Measurements from ENCODE around the gene TIMM22.
"Not testable (repeated sequence)": the region's sequence is repeated elsewhere in the genome, so short reads cannot be mapped to it uniquely, and the experiment has no call there.

TIMM22 gene

GRCh38 chr17:1039511-1040215 is 42.7 kb downstream of the TIMM22 start:
- peak in 12 of 14 donors; percentile 16 to 80 (median 61) for DNase-seq

GRCh38 chr17:1040216-1040600 is 43.3 kb downstream of the TIMM22 start:
- peak in 9 of 14 donors; percentile 11 to 60 (median 36) for DNase-seq

- no peak for DNase-seq
These were observed 44.8 kb downstream of the TIMM22 start for GRCh38 chr17:1041746-1042145.

GRCh38 chr17:1042486-1042885 is 45.6 kb downstream of the TIMM22 start:
- no peak for DNase-seq

- DNase-seq = peak in 2 of 14 donors; percentile 30 to 39
These were observed 46.8 kb downstream of the TIMM22 start for GRCh38 chr17:1043601-1044251.

GRCh38 chr17:1044387-1045009 is 47.6 kb downstream of the TIMM22 start:
- DNase-seq = not testable (repeated sequence)

GRCh38 chr17:1045456-1045855 is 48.5 kb downstream of the TIMM22 start:
- peak in 1 of 14 donors; percentile 53 for DNase-seq

GRCh38 chr17:1047177-1047878 is 50.4 kb downstream of the TIMM22 start:
- peak in 1 of 14 donors; percentile 45 for DNase-seq

- no peak for DNase-seq
These were observed 51.0 kb downstream of the TIMM22 start for GRCh38 chr17:1047879-1048470.

GRCh38 chr17:1048516-1049115 is 51.7 kb downstream of the TIMM22 start:
- not testable (repeated sequence) for DNase-seq

GRCh38 chr17:1049446-1050225 is 52.7 kb downstream of the TIMM22 start:
- DNase-seq = no peak

GRCh38 chr17:1050246-1050995 is 53.5 kb downstream of the TIMM22 start:
- no peak for DNase-seq

GRCh38 chr17:1050996-1051925 is 54.3 kb downstream of the TIMM22 start:
- no peak for DNase-seq
